ENCODE results near the gene HIVEP3.

DNA sequence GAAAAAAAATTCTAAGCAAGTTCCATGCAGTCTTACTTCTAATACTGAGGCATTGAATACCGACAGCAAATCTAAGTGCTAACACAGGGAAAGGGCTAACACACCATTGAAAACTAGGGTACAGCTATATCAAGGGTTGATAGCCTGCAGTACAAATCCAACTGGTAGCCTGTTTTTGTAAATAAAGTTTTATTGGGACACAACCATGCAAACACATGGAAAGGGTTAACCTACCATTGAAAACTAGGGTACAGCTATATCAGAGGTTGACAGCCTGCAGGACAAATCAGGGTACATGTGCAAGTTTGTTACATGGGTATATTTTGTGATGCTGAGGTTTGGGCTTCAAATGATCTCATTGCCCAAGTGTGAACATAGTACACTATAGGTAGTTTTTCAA, 212.9 kb downstream of the HIVEP3 start:
- no peak for TF ChIP-seq TCF12 (IDR thresholded peaks at IDR 0.05; ENCODE audit: low read depth)
- no peak for TF ChIP-seq RAD21 (IDR thresholded peaks at IDR 0.05; ENCODE audit: low read depth)
- TF ChIP-seq, protein P1, sequence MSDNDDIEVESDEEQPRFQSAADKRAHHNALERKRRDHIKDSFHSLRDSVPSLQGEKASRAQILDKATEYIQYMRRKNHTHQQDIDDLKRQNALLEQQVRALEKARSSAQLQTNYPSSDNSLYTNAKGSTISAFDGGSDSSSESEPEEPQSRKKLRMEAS (IDR thresholded peaks at IDR 0.05): no peak
- TF ChIP-seq, protein P2, sequence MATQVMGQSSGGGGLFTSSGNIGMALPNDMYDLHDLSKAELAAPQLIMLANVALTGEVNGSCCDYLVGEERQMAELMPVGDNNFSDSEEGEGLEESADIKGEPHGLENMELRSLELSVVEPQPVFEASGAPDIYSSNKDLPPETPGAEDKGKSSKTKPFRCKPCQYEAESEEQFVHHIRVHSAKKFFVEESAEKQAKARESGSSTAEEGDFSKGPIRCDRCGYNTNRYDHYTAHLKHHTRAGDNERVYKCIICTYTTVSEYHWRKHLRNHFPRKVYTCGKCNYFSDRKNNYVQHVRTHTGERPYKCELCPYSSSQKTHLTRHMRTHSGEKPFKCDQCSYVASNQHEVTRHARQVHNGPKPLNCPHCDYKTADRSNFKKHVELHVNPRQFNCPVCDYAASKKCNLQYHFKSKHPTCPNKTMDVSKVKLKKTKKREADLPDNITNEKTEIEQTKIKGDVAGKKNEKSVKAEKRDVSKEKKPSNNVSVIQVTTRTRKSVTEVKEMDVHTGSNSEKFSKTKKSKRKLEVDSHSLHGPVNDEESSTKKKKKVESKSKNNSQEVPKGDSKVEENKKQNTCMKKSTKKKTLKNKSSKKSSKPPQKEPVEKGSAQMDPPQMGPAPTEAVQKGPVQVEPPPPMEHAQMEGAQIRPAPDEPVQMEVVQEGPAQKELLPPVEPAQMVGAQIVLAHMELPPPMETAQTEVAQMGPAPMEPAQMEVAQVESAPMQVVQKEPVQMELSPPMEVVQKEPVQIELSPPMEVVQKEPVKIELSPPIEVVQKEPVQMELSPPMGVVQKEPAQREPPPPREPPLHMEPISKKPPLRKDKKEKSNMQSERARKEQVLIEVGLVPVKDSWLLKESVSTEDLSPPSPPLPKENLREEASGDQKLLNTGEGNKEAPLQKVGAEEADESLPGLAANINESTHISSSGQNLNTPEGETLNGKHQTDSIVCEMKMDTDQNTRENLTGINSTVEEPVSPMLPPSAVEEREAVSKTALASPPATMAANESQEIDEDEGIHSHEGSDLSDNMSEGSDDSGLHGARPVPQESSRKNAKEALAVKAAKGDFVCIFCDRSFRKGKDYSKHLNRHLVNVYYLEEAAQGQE (IDR thresholded peaks at IDR 0.05; ENCODE audit: low read depth): no peak
- TF ChIP-seq EP300 (IDR thresholded peaks at IDR 0.05; ENCODE audit: borderline replicate concordance): no peak
